H1 (cell line): ENCODE measurements around the gene ZNF526. TPM values are rescaled to one million over a fixed set of nuclear protein-coding genes. Genes with fewer than 3 reads are reported as not detected.

ENCODE experiments used
- CTCF ChIA-PET: fragments of 300-600 bp; sonication (Branson Sonifier 250); formaldehyde crosslinking; loops from one replicate; lab custom pipeline; 2021; ENCODE audit not compliant: partially characterized antibody; lab: Charles Lee
- POLR2A ChIA-PET: fragments of 300-600 bp; sonication (Branson Sonifier 250); formaldehyde crosslinking; loops from one replicate; lab custom pipeline; 2021; ENCODE audit warnings: inconsistent platforms; ENCODE audit not compliant: partially characterized antibody; lab: Charles Lee
- DNase-seq, 2 experiments: peaks; one replicate each; pipeline versions ENCODE4 v3.0.0 to v3.0.0-alpha.2; 2010 to 2022; ENCODE audit warnings: low spot score in 2 of 2, low read depth in 1 of 2, mixed read lengths in 1 of 2
- FAIRE-seq: peaks from 2 replicates; lab custom pipeline; 2011; peaks lifted over from hg19 to GRCh38; lab: Jason Lieb, UNC
- H2AFZ ChIP-seq: 2 replicates; pipeline ENCODE4 v1.8.1; 2012; ENCODE audit warnings: low read length, inconsistent platforms
- H2AK5ac ChIP-seq: 2 replicates; pipeline ENCODE4 v1.6.1; 2013; ENCODE audit warnings: low read depth, low read length
- H2BK120ac ChIP-seq: replicated peaks from 2 replicates; pipeline ENCODE3; 2013; ENCODE audit warnings: low read depth, low read length, inconsistent platforms
- H2BK12ac ChIP-seq: 2 replicates; pipeline ENCODE4 v1.6.1; 2013; ENCODE audit warnings: low read depth, low read length
- H2BK15ac ChIP-seq: 2 replicates; pipeline ENCODE4 v1.6.1; 2013; ENCODE audit warnings: low read length
- H2BK20ac ChIP-seq: 2 replicates; pipeline ENCODE4 v1.6.1; 2013; ENCODE audit warnings: low read length
- H2BK5ac ChIP-seq: 2 replicates; pipeline ENCODE4 v1.6.1; 2013; ENCODE audit warnings: low read depth, low read length
- H3K14ac ChIP-seq: 2 replicates; pipeline ENCODE4 v1.6.1; 2013; ENCODE audit warnings: inconsistent platforms; ENCODE audit not compliant: insufficient read length
- H3K18ac ChIP-seq: 2 replicates; pipeline ENCODE4 v1.6.1; 2013; ENCODE audit warnings: low read length; ENCODE audit errors: extremely low read depth
- H3K23ac ChIP-seq: 2 replicates; pipeline ENCODE4 v1.6.1; 2013; ENCODE audit warnings: inconsistent platforms; ENCODE audit not compliant: insufficient read length
- H3K23me2 ChIP-seq: 2 replicates; pipeline ENCODE4 v1.6.1; 2013; ENCODE audit warnings: low read depth, low read length
- H3K27ac ChIP-seq: 2 replicates; pipeline ENCODE4 v1.6.1; 2011; ENCODE audit warnings: low read depth, low read length, inconsistent platforms
- H3K27me3 ChIP-seq, 4 experiments: replicated peaks in 1 of 4; 1 replicate in 1 of 4; 2 replicates in 3 of 4; pipeline versions ENCODE4 v1.6.1 to v1.8.1; 2011 to 2013; ENCODE audit warnings: low read length in 3 of 4, mild to moderate bottlenecking in 3 of 4, inconsistent platforms in 2 of 4, mixed read lengths in 2 of 4, moderate library complexity in 1 of 4; ENCODE audit not compliant: control insufficient read depth in 3 of 4, insufficient read depth in 3 of 4; ENCODE audit errors: extremely low read depth in 1 of 4
- H3K36me3 ChIP-seq, 4 experiments: 2 replicates each; pipeline versions ENCODE4 v1.6.1 to v1.8.1; 2011 to 2013; ENCODE audit warnings: mild to moderate bottlenecking in 4 of 4, low read length in 3 of 4, moderate library complexity in 2 of 4, control low read depth in 1 of 4, inconsistent platforms in 1 of 4; ENCODE audit not compliant: insufficient read depth in 4 of 4, control insufficient read depth in 2 of 4
- H3K4ac ChIP-seq: replicated peaks from 2 replicates; pipeline ENCODE3; 2013; ENCODE audit warnings: low read length, low read depth, mixed read lengths, inconsistent platforms; ENCODE audit not compliant: insufficient read length
- H3K4me1 ChIP-seq, 4 experiments: replicated peaks in 1 of 4; 1 replicate in 1 of 4; 2 replicates in 3 of 4; pipeline versions ENCODE4 v1.6.1 to v1.8.1; 2011 to 2013; ENCODE audit warnings: low read length in 3 of 4, inconsistent platforms in 2 of 4, mixed read lengths in 1 of 4; ENCODE audit not compliant: insufficient read depth in 4 of 4, control insufficient read depth in 3 of 4
- H3K4me2 ChIP-seq, 2 experiments: 2 replicates each; pipeline versions ENCODE4 v1.6.1 to v1.8.1; 2011 to 2013; ENCODE audit warnings: low read depth in 2 of 2, low read length in 2 of 2, control low read depth in 1 of 2, inconsistent platforms in 1 of 2, mild to moderate bottlenecking in 1 of 2; ENCODE audit not compliant: insufficient read depth in 1 of 2
- H3K4me3 ChIP-seq, 4 experiments: fragments of 200-600, 300-600 bp in 1 of 4; sonication (generic), shearing (Covaris generic), sonication (Bioruptor Twin) in 1 of 4; 2 replicates each; pipeline versions ENCODE4 v1.5.1 to v1.8.1; 2011 to 2016; ENCODE audit warnings: low read length in 4 of 4, low read depth in 3 of 4, control low read depth in 2 of 4, inconsistent platforms in 2 of 4, mild to moderate bottlenecking in 2 of 4, mixed read lengths in 1 of 4, moderate library complexity in 1 of 4; ENCODE audit not compliant: insufficient read depth in 2 of 4; ENCODE audit errors: extremely low read depth in 1 of 4
- H3K56ac ChIP-seq: replicated peaks from 2 replicates; pipeline ENCODE3; 2013; ENCODE audit warnings: low read depth, mild to moderate bottlenecking, mixed read lengths, low read length, inconsistent platforms; ENCODE audit not compliant: insufficient read length
- H3K79me1 ChIP-seq: 2 replicates; pipeline ENCODE4 v1.6.1; 2013; ENCODE audit warnings: low read depth, low read length, control low read depth
- H3K79me2 ChIP-seq, 2 experiments: 2 replicates each; pipeline versions ENCODE4 v1.6.1 to v1.8.1; 2012 to 2013; ENCODE audit warnings: low read length in 2 of 2, mild to moderate bottlenecking in 2 of 2, inconsistent platforms in 1 of 2; ENCODE audit not compliant: insufficient read depth in 2 of 2, control insufficient read depth in 1 of 2
- H3K9ac ChIP-seq, 4 experiments: replicated peaks in 1 of 4; 1 replicate in 1 of 4; 2 replicates in 3 of 4; pipeline versions ENCODE4 v1.6.1 to v1.8.1; 2011 to 2013; ENCODE audit warnings: low read depth in 3 of 4, low read length in 3 of 4, control low read depth in 2 of 4, mild to moderate bottlenecking in 2 of 4, moderate library complexity in 2 of 4, inconsistent platforms in 1 of 4; ENCODE audit errors: extremely low read depth in 1 of 4
- H3K9me3 ChIP-seq, 2 experiments: 2 replicates each; pipeline versions ENCODE4 v1.6.1 to v1.8.1; 2012 to 2013; ENCODE audit warnings: mild to moderate bottlenecking in 2 of 2, moderate library complexity in 2 of 2, control low read depth in 1 of 2, inconsistent platforms in 1 of 2, low read depth in 1 of 2, low read length in 1 of 2, mixed read lengths in 1 of 2; ENCODE audit not compliant: insufficient read depth in 2 of 2
- H4K20me1 ChIP-seq, 2 experiments: replicated peaks in 1 of 2; 2 replicates each; pipeline versions ENCODE3 to v1.8.1; 2011 to 2013; ENCODE audit warnings: inconsistent platforms in 2 of 2, low read length in 2 of 2, mild to moderate bottlenecking in 1 of 2; ENCODE audit not compliant: insufficient read depth in 2 of 2, control insufficient read depth in 1 of 2
- H4K5ac ChIP-seq: 2 replicates; pipeline ENCODE4 v1.6.1; 2013; ENCODE audit warnings: low read length, low read depth, mixed read lengths, inconsistent platforms; ENCODE audit not compliant: insufficient read length
- H4K8ac ChIP-seq: 2 replicates; pipeline ENCODE4 v1.8.0; 2013; ENCODE audit warnings: mild to moderate bottlenecking, moderate library complexity, low read length, inconsistent platforms; ENCODE audit not compliant: insufficient read depth; ENCODE audit errors: extremely low read depth
- H4K91ac ChIP-seq: replicated peaks from 2 replicates; pipeline ENCODE3; 2013; ENCODE audit warnings: low read length, mixed read lengths, inconsistent platforms; ENCODE audit not compliant: insufficient read length
- ASH2L ChIP-seq: fragments of 200-600, 300-600 bp; sonication (generic); IDR thresholded peaks from one replicate; pipeline ENCODE4 v1.7.1; 2017; ENCODE audit warnings: low read length
- EGR1 ChIP-seq: IDR thresholded peaks from 2 replicates; pipeline ENCODE4 v1.6.1; 2011; ENCODE audit warnings: low read depth, low read length, borderline replicate concordance
- GTF2F1 ChIP-seq: IDR thresholded peaks from 2 replicates; pipeline ENCODE4 v1.6.1; 2012; ENCODE audit warnings: low read depth, low read length, improper control_type of control experiment, borderline replicate concordance
- POLR2A ChIP-seq, 2 experiments: IDR thresholded peaks; 1 replicate in 1 of 2; 2 replicates in 1 of 2; pipeline ENCODE4 v1.6.1; 2011; ENCODE audit warnings: low read depth in 2 of 2, low read length in 2 of 2, mild to moderate bottlenecking in 2 of 2; ENCODE audit errors: control extremely low read depth in 1 of 2
- POU5F1 ChIP-seq: IDR thresholded peaks from 2 replicates; pipeline ENCODE4 v1.6.1; 2011; ENCODE audit warnings: low read depth, mild to moderate bottlenecking, low read length, moderate library complexity
- RAD21 ChIP-seq, 2 experiments: IDR thresholded peaks in 1 of 2; conservative IDR thresholded peaks in 1 of 2; 2 replicates each; pipeline ENCODE4 v1.6.1; 2011; ENCODE audit warnings: low read depth in 2 of 2, low read length in 2 of 2, improper control_type of control experiment in 1 of 2, inconsistent platforms in 1 of 2, mild to moderate bottlenecking in 1 of 2, moderate library complexity in 1 of 2
- RBBP5 ChIP-seq: IDR thresholded peaks from 2 replicates; pipeline ENCODE4 v1.7.1; 2012; ENCODE audit warnings: low read depth, mild to moderate bottlenecking, inconsistent platforms, low read length, moderate library complexity, borderline replicate concordance
- SAP30 ChIP-seq: fragments of 300-600 bp; sonication (generic); IDR thresholded peaks from 2 replicates; pipeline ENCODE4 v1.7.1; 2012; ENCODE audit warnings: low read length, moderate library complexity, mild to moderate bottlenecking, inconsistent platforms; ENCODE audit not compliant: insufficient read depth, insufficient replicate concordance
- ZNF274 ChIP-seq: IDR thresholded peaks from 2 replicates; pipeline ENCODE4 v1.7.0; 2012; ENCODE audit warnings: low read length, borderline replicate concordance; ENCODE audit errors: extremely low read depth
- WGBS, 2 experiments: shearing (Covaris generic) in 1 of 2; methylation state at CpG; one replicate each; pipeline versions ENCODE4 v1.1.6 to v1.1.7; 2013 to 2015; ENCODE audit warnings: low lambda C conversion rate in 2 of 2, mixed read lengths in 2 of 2, inconsistent platforms in 1 of 2, low coverage in 1 of 2, missing lambda C conversion rate in 1 of 2; ENCODE audit not compliant: insufficient replicate concordance in 2 of 2, insufficient coverage in 1 of 2, insufficient read length in 1 of 2; ENCODE audit errors: extremely low coverage in 1 of 2, missing lambda C conversion rate in 1 of 2; 5-methylcytosine and 5-hydroxymethylcytosine counted together
- polyA plus RNA-seq, 7 experiments: library from polyadenylated mRNA; depleted of rRNA in 3 of 7; stranded (reverse) in 5 of 7; unstranded in 2 of 7; fragments of >200 nt in 5 of 7; fragments of 200-250 nt in 2 of 7; gene quantifications; 1 replicate in 5 of 7; 2 replicates in 1 of 7; 4 replicates in 1 of 7; pipeline versions ENCODE4 v1.2.1 to v1.2.3, GENCODE V29; 2011 to 2013; ENCODE audit warnings: missing spikeins in 2 of 7, mixed read lengths in 2 of 7
- total RNA-seq: library from RNA; stranded (reverse); fragmentation: NEBNext Ultra II Directional; extraction: Animal tissue kit (Norgen Biotek cat#: 25700); gene quantifications from 2 replicates; pipeline ENCODE4 v1.2.1, GENCODE V29; 2021
- TF ChIP-seq, protein P1 (sequence below), 3 experiments: IDR thresholded peaks; 1 replicate in 2 of 3; 2 replicates in 1 of 3; pipeline versions ENCODE4 v1.5.1 to v1.6.1; 2011; ENCODE audit warnings: low read length in 3 of 3, mild to moderate bottlenecking in 3 of 3, inconsistent platforms in 2 of 3, low read depth in 1 of 3, moderate library complexity in 1 of 3; ENCODE audit not compliant: insufficient read depth in 1 of 3; ENCODE audit errors: control extremely low read depth in 1 of 3

The ZNF526 gene
- total and polyA plus RNA-seq, 2 of the 8 experiments (the other 6 are each of a cell fraction or from before 2014, with no cell fraction given): 8.4 to 14.1 TPM

GRCh38 chr19:42170715-42171114 lies 49.4 kb upstream of the ZNF526 start:
- DNase-seq: no peak
- FAIRE-seq: no peak
- Histone ChIP-seq H3K56ac (no peak overlapping the region), H2BK12ac (no peak overlapping the region), H3K23me2 (peaks cover 3% of the 10 kb centered on the region; the same call in 1 of the 2 replicates), H4K91ac (no peak overlapping the region), H2BK120ac (no peak overlapping the region), H4K8ac (no peak overlapping the region), H4K5ac (no peak overlapping the region), H3K36me3 (no peaks in the 10 kb centered on the region), H2AFZ (no peak overlapping the region), H3K14ac (no peak overlapping the region), H3K9ac (no peak overlapping the region), H3K4me3 (no peak overlapping the region), H3K4ac (no peak overlapping the region), H3K4me1 (peaks cover 0 to 5% (median 1%) of the 10 kb centered on the region in 4 experiments; a peak in 3 of 7 replicates), H3K27ac (no peak overlapping the region), H3K79me2 (no peaks in the 10 kb centered on the region), H2BK15ac (no peak overlapping the region), H2BK20ac (no peak overlapping the region), H2BK5ac (no peak overlapping the region), H3K79me1 (no peaks in the 10 kb centered on the region), H4K20me1 (no peaks in the 10 kb centered on the region), H3K4me2 (no peak overlapping the region), H2AK5ac (no peak overlapping the region), H3K9me3 (no peaks in the 10 kb centered on the region), H3K23ac (no peak overlapping the region), H3K27me3 (peaks cover 10 to 22% (median 16%) of the 10 kb centered on the region in 4 experiments), H3K18ac (no peak overlapping the region)
- WGBS, 2 experiments: 93% methylated on average over 16 of the region's 16 CpGs; no CpG with 5 or more reads in 1 of the 2 experiments
- ChIA-PET POLR2A (interaction anchor here (0.7 kb wide), 1 partner anchor 55 kb away, joined by 3 read pairs; no protein-coding TSS in a partner anchor), CTCF (interaction anchor here (0.6 to 1.6 kb wide), 4 partner anchors 12 to 1462 kb away, joined by 3 to 5 read pairs (median 3); no protein-coding TSS in a partner anchor)
- no peak for TF ChIP-seq ASH2L
- TF ChIP-seq, protein P1, sequence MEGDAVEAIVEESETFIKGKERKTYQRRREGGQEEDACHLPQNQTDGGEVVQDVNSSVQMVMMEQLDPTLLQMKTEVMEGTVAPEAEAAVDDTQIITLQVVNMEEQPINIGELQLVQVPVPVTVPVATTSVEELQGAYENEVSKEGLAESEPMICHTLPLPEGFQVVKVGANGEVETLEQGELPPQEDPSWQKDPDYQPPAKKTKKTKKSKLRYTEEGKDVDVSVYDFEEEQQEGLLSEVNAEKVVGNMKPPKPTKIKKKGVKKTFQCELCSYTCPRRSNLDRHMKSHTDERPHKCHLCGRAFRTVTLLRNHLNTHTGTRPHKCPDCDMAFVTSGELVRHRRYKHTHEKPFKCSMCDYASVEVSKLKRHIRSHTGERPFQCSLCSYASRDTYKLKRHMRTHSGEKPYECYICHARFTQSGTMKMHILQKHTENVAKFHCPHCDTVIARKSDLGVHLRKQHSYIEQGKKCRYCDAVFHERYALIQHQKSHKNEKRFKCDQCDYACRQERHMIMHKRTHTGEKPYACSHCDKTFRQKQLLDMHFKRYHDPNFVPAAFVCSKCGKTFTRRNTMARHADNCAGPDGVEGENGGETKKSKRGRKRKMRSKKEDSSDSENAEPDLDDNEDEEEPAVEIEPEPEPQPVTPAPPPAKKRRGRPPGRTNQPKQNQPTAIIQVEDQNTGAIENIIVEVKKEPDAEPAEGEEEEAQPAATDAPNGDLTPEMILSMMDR (IDR thresholded peaks at IDR 0.05; ENCODE audit: control extremely low read depth in 1 of 3, insufficient read depth in 1 of 3, low read depth in 1 of 3, low read length in 3 of 3): no peak
- TF ChIP-seq POU5F1: no peak
- TF ChIP-seq ZNF274: no peak
- no peak for TF ChIP-seq SAP30
- no peak for TF ChIP-seq RAD21 (IDR thresholded peaks at IDR 0.05 in 1 of 2, conservative IDR thresholded peaks at IDR 0.05 in 1 of 2; ENCODE audit: low read depth in 2 of 2, low read length in 2 of 2)
- no peak for TF ChIP-seq EGR1
- no peak for TF ChIP-seq POLR2A (IDR thresholded peaks at IDR 0.05; ENCODE audit: control extremely low read depth in 1 of 2, low read depth in 2 of 2, low read length in 2 of 2)
- TF ChIP-seq RBBP5: no peak
- TF ChIP-seq GTF2F1: no peak
